Measurements from ENCODE around the gene ZNF616.

DNA sequence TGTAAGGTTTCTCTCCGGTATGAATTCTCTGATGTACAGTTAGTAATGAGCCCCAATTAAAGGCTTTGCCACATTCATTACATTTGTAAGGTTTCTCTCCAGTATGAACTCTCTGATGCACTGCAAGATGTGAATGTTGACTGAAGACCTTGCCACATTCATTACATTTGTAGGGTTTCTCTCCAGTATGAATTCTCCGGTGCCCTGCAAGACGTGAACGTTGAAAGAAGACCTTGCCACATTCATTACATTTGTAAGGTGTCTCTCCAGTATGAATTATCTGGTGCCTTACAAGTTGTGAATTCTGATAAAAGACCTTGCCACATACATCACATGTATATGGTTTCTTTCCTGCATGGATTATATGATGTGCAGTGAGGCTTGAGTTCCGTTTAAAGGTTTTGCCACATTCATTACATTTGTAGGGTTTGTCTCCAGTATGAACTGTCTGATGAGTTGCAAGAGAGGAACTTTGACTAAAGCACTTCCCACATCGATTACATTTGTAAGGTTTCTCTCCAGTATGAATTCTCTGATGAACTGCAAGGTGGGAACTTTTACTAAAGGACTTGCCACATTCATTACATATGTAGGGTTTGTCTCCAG, 73.4 kb downstream of the ZNF616 start:
- TF ChIP-seq, protein P1, sequence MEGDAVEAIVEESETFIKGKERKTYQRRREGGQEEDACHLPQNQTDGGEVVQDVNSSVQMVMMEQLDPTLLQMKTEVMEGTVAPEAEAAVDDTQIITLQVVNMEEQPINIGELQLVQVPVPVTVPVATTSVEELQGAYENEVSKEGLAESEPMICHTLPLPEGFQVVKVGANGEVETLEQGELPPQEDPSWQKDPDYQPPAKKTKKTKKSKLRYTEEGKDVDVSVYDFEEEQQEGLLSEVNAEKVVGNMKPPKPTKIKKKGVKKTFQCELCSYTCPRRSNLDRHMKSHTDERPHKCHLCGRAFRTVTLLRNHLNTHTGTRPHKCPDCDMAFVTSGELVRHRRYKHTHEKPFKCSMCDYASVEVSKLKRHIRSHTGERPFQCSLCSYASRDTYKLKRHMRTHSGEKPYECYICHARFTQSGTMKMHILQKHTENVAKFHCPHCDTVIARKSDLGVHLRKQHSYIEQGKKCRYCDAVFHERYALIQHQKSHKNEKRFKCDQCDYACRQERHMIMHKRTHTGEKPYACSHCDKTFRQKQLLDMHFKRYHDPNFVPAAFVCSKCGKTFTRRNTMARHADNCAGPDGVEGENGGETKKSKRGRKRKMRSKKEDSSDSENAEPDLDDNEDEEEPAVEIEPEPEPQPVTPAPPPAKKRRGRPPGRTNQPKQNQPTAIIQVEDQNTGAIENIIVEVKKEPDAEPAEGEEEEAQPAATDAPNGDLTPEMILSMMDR (IDR thresholded peaks at IDR 0.05), result no peak
- TF ChIP-seq POLR2A (IDR thresholded peaks at IDR 0.05), result no peak
- TF ChIP-seq EP300 (IDR thresholded peaks at IDR 0.05), result no peak
- no peak for TF ChIP-seq POLR2AphosphoS5 (IDR thresholded peaks at IDR 0.05)
